HG03135 (cell line): ENCODE data around the gene LASP1.
"Not testable (repeated sequence)": the region's sequence is repeated elsewhere in the genome, so short reads cannot be mapped to it uniquely, and the experiment has no call there.

Experiments used
- ATAC-seq: cut with Tn5 transposase; IDR thresholded peaks from one replicate; pipeline ENCODE4 v1.9.1; 2021; ENCODE audit warnings: mild to moderate bottlenecking, moderate library complexity; ENCODE audit not compliant: unreplicated experiment

LASP1 gene

DNA sequence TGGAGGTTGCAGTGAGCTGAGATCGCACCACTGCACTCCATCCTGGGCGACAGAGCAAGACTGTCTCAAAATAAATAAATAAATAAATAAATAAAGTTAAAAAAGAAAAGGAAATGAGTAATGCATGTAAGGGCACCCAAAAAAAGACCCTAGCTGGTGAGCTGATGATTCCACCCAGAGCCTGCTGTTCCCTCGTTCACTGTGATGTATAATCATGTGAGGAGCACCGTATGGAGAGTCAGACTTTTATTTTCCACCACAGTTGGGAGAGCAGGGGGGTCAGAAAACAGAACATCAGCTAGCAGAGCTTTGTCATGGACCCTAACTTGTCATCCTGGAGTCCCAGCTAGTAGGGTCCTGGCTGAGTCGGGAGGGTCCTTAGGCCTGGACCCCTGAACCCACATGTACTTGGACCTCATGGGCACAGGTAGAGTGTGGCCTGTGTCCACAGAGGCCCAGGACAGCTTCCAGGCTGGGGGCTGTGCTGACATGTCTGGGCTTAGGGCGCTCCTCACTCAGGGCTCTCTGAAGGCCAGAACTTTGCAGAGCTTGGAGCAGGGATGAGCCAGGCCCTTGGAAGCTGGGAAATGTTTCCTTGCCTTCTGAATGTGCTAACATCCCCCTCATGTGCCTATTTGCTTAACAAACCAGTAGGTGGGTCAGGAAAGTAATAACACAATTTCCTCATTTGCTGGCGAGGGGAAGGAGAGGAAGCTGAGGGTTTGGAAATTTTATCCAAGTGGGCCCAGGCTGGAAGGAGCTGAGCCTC, 36.8 kb downstream of the LASP1 start:
- no peak for ATAC-seq

- no peak for ATAC-seq
These were observed 38.2 kb downstream of the LASP1 start for GRCh38 chr17:38907930-38908675.

DNA sequence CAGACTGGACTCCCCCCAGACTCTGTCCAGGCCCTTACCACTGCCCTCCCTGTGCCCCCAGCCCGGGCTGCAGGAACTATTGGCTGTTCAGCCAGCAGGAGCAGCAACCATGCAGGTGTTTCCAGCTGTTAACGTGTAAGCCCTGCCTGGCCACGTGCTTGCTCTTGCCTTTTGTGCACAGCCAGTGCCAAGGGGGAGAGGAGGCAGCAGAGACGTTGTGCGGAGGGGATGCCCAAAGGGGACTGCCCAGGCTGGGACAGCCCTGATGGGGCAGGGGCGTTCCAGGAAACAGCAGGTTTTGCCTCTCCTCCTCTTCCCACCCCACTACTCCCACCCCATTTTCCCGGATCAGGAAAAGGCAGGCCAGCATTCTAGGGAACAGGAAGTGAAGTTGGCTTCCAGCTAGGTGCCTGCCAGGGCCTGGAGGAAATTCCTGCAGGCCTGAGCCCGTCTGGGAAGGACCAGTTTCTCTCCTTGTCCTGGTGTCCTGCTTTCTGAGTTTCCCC, 38.9 kb downstream of the LASP1 start:
- ATAC-seq, result no peak

DNA sequence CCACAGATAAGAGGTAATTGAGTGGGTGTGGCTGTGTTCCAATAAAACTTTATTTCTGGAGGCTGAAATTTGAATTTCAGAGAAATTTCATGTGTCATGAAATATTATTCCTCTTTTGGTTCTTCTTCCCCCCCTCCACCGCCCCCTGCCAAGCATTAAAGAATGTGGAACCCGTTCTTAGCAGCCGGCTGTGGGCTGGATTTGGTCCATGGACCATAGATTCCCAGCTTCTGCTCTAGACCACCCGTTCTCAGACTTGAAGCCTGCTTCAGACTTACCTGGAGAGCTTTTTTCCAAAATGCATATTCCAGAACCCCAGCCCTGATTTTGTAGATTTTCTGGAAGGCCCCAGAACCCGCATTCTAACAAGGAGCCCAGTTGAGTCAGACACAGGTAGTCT, 40.5 kb downstream of the LASP1 start:
- no peak for ATAC-seq

DNA sequence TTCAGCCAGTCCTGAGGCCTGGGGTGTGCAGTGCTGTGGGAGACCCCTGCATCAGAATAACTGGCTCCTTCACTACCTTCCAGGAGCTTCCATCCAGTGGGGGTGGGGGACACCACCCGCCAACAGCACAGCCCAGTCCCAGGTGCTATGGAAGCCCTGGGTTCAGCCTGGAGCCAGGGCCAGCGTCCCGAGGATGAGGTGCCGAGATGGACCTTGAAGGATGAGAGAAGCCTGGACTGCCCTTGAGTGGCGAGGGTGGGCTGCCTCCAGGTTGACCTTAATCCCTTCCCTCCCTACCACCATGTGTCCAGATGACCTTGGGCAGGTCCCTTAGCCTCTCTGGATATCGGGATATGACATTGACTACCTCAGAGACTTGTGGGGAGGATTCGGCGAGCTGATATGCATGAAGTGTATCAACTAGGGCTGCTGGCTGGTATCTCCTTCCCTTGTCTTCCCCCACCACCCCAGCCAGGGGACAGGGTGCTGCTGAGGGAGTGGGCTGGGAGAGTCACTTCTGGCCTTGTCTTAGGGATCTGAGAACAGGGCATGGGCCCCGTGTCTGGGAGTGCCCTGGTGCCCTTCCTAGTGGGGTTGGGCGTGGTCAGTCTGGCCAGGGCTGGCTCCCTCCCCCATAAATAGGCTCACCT, 41.3 kb downstream of the LASP1 start:
- no peak for ATAC-seq

GRCh38 chr17:38911731-38912081, 41.8 kb downstream of the LASP1 start:
- ATAC-seq, result not testable (repeated sequence)

DNA sequence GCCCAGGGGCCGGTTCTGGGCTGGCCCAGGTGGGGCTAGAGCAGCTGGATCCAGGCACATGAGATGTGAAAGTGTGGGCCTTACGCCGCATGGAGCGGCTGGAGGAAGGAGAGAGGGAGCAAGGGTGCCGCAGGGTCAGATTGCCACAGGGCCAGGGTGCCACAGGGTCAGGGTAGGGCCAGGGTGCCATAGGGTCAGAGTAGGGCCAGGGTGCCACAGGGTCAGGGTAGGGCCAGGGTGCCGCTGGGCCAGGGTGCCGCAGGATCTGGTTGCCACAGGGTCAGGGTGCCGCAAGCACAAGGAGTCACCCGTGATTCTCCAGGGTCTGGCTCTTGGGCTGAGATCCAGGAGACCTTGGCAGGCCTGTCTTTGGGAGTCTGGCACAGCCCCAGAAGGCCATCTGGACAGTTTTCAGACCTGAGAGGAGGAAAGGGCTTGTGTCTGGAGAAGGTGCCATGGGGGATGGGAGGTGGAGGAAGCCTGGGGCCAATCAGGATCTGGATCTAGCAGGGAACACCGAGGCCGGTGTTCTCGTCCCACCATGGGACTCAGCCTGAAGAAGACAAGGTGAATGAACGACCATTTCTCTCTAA, 42.5 kb downstream of the LASP1 start:
- ATAC-seq, result no peak

DNA sequence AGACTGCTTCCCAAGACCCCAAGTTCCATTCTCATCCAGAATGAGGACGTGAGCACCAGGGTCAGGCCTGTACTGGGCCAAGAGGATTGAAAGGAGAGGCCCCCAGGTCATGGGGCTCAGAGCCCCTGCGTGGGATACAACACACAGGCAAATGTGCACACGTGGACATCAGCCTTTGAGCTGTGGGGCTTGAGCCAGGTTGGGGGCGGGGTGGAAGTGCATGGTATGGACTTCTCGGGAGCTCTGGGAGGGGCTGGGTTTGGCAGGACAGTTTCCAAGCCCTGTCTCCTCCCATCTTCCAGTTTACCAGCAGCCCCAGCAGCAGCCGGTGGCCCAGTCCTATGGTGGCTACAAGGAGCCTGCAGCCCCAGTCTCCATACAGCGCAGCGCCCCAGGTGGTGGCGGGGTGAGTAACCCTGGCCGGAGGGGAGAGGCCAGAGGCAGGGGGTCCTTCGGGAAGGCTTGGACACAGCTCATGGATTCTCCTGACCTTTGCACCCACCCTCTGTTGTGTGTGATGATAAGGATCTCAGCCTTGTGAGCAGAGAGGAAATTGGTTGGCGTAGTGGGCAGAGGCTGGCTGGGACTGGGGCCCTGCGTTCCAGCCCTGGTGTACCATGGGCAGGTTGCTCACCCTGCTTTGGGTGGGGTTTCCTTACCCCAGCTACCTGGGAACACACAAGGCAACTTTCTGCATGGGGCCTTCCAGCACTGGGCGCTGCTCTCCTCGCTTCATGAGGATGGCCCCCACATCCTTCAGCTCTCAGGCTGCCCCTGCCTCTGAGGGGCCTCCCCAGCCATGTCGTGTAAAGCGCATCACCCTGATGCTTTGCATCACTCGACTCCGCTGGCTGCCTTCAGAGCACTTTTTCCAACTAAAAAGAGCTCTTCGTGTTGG, 45.1 kb downstream of the LASP1 start:
- no peak for ATAC-seq

DNA sequence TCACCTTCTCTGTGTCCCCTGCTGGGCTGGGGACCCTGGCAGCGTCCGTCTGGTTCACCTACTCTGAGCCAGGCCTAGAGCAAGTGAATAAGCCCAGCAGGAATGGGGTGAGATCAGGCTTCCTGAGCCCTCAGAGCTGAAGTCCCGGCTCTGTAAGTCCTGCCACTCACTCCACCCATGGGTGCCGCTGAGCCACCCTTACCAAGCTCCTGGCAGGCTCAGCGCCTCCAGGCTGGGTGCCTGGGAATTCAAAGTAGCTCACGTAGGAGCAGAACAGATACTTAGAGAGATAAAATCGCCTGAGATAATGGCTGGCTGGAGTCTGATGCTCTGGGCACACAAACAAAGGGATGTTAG, 45.8 kb downstream of the LASP1 start:
- no peak for ATAC-seq

DNA sequence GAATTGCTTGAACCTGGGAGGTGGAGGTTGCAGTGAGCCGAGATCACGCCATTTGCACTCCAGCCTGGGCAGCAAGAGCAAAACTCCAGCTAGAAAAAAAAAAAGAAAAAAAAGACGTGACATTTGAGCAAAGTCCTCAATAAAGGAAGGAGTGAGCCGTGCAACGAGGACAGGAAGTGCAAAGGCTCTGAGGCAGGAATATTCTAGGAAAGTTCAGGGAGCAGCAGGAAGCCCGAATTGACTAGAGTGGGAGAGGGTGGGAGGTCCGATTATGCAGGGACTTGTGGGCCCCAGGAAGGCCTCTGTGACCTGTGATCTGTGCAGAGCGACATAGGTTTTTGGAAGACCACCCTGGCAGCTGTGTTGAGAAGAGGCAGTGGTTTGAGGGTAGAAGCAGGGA, 46.9 kb downstream of the LASP1 start:
- ATAC-seq, result no peak

DNA sequence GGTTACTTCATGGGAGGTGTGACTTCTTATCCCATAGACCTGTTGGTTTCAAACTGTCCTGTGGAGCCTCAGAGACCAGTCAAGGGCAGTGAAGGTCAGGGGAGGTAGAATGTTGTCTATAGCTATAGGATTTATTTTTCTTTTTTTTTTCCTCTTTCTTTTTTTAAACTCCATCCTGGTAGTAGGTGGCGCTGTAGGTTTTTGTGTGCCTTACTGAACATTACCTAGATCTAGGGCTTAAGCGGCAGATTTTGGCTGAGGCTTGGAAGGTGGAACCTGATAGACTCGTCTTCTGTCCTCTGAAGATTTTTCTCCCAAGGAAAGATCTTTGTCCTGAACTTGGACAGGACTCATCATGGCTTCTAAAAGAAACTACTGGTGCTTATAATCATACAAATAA, 47.4 kb downstream of the LASP1 start:
- no peak for ATAC-seq

- ATAC-seq, result no peak
These were observed 48.5 kb downstream of the LASP1 start for GRCh38 chr17:38918129-38918913.

- ATAC-seq, result no peak
These were observed 49.1 kb downstream of the LASP1 start for GRCh38 chr17:38918916-38919315.

DNA sequence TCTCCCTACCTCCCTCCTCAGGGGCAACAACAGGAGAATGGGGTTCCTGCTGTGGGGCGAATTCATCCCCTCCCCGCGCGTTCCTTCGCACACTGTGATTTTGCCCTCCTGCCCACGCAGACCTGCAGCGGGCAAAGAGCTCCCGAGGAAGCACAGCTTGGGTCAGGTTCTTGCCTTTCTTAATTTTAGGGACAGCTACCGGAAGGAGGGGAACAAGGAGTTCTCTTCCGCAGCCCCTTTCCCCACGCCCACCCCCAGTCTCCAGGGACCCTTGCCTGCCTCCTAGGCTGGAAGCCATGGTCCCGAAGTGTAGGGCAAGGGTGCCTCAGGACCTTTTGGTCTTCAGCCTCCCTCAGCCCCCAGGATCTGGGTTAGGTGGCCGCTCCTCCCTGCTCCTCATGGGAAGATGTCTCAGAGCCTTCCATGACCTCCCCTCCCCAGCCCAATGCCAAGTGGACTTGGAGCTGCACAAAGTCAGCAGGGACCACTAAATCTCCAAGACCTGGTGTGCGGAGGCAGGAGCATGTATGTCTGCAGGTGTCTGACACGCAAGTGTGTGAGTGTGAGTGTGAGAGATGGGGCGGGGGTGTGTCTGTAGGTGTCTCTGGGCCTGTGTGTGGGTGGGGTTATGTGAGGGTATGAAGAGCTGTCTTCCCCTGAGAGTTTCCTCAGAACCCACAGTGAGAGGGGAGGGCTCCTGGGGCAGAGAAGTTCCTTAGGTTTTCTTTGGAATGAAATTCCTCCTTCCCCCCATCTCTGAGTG, 49.6 kb downstream of the LASP1 start:
- ATAC-seq, result no peak

GRCh38 chr17:38920374-38921291, 50.8 kb downstream of the LASP1 start:
- no peak for ATAC-seq

DNA sequence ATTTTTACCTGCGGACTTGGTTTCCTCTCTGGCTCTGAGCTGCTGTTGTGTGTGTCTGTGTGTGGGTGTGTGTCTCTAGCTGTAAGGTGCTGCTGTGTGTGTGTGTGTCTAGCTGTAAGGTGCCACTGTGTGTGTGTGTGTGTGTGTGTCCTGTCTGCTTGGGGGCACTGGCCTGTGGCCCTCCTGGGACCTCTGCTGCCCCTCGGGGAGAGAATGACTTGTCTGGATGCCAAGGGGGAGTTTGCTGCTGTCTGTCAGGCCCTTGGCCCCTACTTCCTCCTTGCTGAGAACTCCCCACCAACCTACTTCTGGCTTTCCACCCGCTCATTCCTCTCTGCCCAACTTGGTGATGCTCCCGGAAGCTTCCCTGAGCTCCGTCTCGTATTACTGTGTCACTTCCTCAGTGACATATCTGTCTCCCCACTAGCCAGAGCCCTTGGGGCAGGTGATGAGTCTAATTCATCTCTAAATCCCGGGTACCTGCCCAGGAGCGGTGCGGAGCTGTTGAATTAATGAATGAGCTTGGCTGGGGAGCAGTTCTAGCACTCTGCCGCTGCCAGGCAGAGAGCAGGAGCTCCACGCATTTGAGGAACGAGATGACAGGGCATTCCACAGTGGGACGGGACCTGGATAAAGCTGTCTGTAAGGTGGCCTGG, 52.0 kb downstream of the LASP1 start:
- no peak for ATAC-seq

GRCh38 chr17:38922538-38923297, 52.9 kb downstream of the LASP1 start:
- ATAC-seq, result no peak
